RWPE1 (cell line): ENCODE results near the gene LPO.

Source experiments
- CTCF ChIA-PET: fragments of 350-600 bp; sonication (Branson Sonifier 250); formaldehyde crosslinking; extraction: SDS; loops from one replicate; lab custom pipeline; 2021; lab: Yijun Ruan, JAX
- POLR2A ChIA-PET: fragments of 400-600 bp; formaldehyde crosslinking; extraction: SDS; loops from one replicate; lab custom pipeline; 2020; ENCODE audit warnings: antibody characterized with exemption; ENCODE audit not compliant: low non-redundant PET; lab: Yijun Ruan, JAX
- DNase-seq: peaks from one replicate; pipeline ENCODE4 v3.0.0; 2012; ENCODE audit warnings: low spot score
- H3K27ac ChIP-seq: fragments of 450-650 bp; 2 replicates; pipeline ENCODE4 v1.5.1; 2017
- TF ChIP-seq, protein P1 (sequence below): fragments of 450-650 bp; conservative IDR thresholded peaks from 2 replicates; pipeline ENCODE4 v1.5.1; 2017; ENCODE audit warnings: low read depth, mild to moderate bottlenecking

Gene LPO

DNA sequence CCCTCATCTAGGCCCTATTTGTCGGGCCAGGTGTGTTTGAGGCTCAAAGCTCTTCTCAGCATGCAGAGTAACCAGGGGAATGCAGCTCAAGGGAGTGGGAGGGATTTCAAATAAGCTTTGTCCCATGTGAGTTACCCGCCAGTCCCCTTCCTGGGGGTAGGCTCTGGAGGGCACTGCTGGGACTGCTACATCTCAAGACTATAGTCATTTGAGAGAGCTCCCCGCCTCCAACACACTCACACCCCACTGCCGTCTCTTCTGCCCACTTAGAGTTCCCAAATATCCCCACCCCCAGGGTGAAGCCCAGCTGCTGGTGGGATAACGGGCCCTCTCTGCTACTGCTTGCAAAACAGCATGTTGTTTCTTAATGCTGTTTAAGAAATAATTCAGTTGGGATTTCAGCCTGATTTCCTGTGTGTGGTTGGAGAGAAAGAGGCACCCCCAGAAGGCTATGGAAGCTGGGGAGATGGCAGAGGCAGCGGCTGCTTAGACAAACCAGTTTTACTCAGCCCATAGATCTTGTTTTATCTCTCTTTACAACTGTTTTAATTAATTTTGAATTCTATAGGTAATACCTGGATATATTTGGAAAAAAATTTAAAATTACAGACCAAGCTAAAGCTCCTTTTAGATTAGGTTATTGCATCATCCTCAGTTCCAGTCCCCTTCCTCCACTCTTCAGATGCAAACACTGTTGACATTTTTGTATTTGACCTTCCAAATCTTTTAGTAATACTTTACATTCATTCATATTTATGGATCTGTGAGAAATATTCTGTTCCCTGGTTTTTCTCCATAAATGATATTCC lies 46.4 kb downstream of the LPO start:
- CTCF ChIA-PET = no interaction called here

DNA sequence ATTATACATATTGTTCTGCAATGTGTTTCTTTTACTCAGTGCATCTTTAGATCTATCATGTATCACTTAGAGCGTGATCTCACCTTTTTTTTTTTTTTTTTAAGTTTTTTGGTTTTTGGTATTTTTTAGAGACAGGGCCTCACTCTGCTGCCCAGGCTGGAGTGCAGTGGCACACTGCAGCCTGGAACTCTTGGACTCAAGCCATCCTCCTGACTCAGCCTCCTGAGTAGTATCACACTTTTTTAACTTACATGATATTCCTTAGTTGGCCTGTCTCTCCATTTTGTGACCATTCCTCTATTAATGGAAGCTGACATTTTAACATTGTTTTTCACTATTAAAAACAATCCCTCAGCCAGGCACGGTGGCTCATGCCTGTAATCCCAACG lies 47.0 kb downstream of the LPO start:
- CTCF ChIA-PET = no interaction called here
- DNase-seq = no peak
- POLR2A ChIA-PET = no interaction called here
- no peak overlapping the region for H3K27ac ChIP-seq
- TF ChIP-seq, protein P1, sequence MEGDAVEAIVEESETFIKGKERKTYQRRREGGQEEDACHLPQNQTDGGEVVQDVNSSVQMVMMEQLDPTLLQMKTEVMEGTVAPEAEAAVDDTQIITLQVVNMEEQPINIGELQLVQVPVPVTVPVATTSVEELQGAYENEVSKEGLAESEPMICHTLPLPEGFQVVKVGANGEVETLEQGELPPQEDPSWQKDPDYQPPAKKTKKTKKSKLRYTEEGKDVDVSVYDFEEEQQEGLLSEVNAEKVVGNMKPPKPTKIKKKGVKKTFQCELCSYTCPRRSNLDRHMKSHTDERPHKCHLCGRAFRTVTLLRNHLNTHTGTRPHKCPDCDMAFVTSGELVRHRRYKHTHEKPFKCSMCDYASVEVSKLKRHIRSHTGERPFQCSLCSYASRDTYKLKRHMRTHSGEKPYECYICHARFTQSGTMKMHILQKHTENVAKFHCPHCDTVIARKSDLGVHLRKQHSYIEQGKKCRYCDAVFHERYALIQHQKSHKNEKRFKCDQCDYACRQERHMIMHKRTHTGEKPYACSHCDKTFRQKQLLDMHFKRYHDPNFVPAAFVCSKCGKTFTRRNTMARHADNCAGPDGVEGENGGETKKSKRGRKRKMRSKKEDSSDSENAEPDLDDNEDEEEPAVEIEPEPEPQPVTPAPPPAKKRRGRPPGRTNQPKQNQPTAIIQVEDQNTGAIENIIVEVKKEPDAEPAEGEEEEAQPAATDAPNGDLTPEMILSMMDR = no peak

More for the DNA sequence above, 46.4 kb downstream of the LPO start:
- no peak for DNase-seq
- TF ChIP-seq, protein P1 = no peak
- no peak overlapping the region for H3K27ac ChIP-seq
- POLR2A ChIA-PET = interaction anchor here (0.7 kb wide), 1 partner anchor 12 kb away, joined by 3 read pairs; no protein-coding TSS in a partner anchor

DNA sequence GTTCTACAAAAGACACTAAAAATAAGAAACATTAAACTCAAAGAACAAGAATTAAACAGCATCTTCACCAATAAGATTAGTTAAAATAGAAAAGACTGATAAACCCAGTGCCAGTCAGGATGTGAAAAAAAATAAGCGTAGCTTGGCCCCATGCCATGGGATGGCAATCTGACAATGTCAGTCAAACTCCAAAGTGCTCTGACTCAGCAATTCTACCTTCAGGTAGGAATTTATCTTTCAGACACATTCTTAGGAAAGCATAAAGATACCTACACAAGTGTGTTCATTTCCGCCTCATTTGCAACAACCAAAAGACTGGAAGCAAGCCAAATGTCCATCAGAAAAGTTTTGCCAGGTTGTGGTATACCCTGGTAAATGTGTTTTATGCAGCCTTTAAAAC lies 51.5 kb downstream of the LPO start:
- POLR2A ChIA-PET = no interaction called here
- TF ChIP-seq, protein P1 = no peak
- peak; percentile 45 for DNase-seq
- H3K27ac ChIP-seq = no peak overlapping the region
- CTCF ChIA-PET = no interaction called here

DNA sequence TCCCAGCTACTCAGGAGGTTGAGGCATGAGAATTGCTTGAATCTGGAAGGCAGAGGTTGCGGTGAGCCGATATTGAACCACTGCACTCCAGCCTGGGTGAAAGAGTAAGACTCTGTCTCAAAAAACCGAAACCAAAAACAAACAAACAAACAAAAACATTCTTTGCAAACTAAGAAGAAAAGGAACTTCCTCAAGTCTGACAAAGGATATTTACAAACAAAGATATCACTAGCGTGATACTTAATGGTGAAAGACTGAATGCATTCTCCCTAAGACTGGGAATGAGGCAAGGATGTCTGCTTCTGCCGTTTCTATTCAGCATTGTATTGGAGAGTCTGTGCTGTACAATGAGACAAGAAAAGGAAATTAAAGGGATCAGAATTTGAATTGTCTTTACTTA lies 52.9 kb downstream of the LPO start:
- CTCF ChIA-PET = no interaction called here
- TF ChIP-seq, protein P1 = no peak
- H3K27ac ChIP-seq = no peak overlapping the region
- POLR2A ChIA-PET = no interaction called here
- DNase-seq = no peak

DNA sequence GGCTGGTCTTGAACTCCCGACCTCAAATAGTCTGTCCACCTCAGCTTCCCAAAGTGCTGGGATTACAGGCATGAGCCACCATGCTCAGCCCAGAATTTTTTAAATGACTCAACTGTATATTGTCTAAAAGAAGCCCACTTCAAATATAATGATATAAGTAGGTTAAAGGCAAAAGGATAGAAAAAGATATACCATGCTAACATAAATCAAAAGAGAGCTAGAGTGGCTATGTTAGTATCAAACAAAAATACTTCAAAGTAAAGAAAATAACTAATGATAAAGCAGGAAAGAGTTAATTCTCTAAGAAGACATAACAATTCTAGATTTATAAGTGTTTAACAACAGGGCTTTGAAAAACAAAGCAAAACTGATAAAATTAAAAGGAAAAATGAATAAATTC lies 55.6 kb downstream of the LPO start:
- TF ChIP-seq, protein P1 = no peak
- CTCF ChIA-PET = interaction anchor here (0.7 kb wide), 2 partner anchors 17 to 203 kb away, joined by 4 read pairs; no protein-coding TSS in a partner anchor
- POLR2A ChIA-PET = no interaction called here
- H3K27ac ChIP-seq = no peak overlapping the region
- no peak for DNase-seq

DNA sequence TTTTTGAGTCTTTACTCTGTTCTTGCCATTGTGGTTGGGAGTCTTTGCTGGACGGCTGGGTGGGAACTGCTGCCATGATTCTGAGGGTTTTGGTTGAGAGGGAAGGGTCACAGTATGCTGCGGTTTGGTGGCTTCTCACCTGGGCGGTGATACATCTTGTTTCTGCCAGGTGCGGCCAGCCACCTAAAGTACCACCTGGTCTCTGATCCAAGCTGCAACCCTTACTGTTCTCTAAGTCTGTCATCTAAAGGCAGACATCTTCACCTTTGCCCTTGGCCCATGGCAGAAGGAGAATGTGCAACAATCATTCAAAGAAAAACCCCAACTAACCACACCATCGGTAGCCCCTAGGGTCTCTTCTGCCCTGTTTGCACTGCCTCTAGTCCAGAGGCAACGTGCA lies 62.0 kb downstream of the LPO start:
- POLR2A ChIA-PET = no interaction called here
- no peak for DNase-seq
- no peak overlapping the region for H3K27ac ChIP-seq
- TF ChIP-seq, protein P1 = no peak
- CTCF ChIA-PET = no interaction called here
